HepG2 (cell line): ENCODE results near the gene RFFL. TPM values are rescaled to one million over a fixed set of nuclear protein-coding genes. Genes with fewer than 3 reads are reported as not detected.

Experiments used
- AKAP8 ChIP-seq: sonication (generic); formaldehyde crosslinking; IDR thresholded peaks from 2 replicates; pipeline ENCODE4 v1.5.1; 2020; ENCODE audit warnings: mild to moderate bottlenecking, missing genetic modification reagents
- ATF7 ChIP-seq, 2 experiments: fragments of 450-650 bp in 1 of 2; sonication (generic) in 1 of 2; formaldehyde crosslinking in 1 of 2; IDR thresholded peaks; 2 replicates each; pipeline versions ENCODE4 v1.4.0 to v1.6.1; 2016 to 2020; ENCODE audit warnings: antibody characterized with exemption in 1 of 2, mild to moderate bottlenecking in 1 of 2, missing genetic modification reagents in 1 of 2
- BORCS8-MEF2B ChIP-seq: sonication (generic); formaldehyde crosslinking; IDR thresholded peaks from 2 replicates; pipeline ENCODE4 v1.8.0; 2022; ENCODE audit warnings: mild to moderate bottlenecking, missing genetic modification reagents
- ETV6 ChIP-seq: sonication (generic); formaldehyde crosslinking; conservative IDR thresholded peaks from 2 replicates; pipeline ENCODE4 v1.4.0; 2020; ENCODE audit warnings: missing genetic modification reagents
- GTF3A ChIP-seq: sonication (generic); formaldehyde crosslinking; conservative IDR thresholded peaks from 2 replicates; pipeline ENCODE4 v1.4.0; 2020; ENCODE audit warnings: mild to moderate bottlenecking, missing genetic modification reagents
- HNRNPH1 ChIP-seq: fragments of 200-400 bp; formaldehyde crosslinking; optimal IDR thresholded peaks from 2 replicates; pipeline ENCODE3; 2017; ENCODE audit warnings: mild to moderate bottlenecking, low read depth, low read length
- HOXA9 ChIP-seq: sonication (generic); formaldehyde crosslinking; IDR thresholded peaks from 2 replicates; pipeline ENCODE4 v1.8.1; 2022; ENCODE audit warnings: missing genetic modification reagents, mild to moderate bottlenecking, moderate library complexity, borderline replicate concordance
- NR2F6 ChIP-seq, 2 experiments: IDR thresholded peaks; 2 replicates each; pipeline ENCODE4 v1.6.1; 2016; ENCODE audit warnings: antibody characterized with exemption in 1 of 2, mild to moderate bottlenecking in 1 of 2
- PAF1 ChIP-seq: IDR thresholded peaks from 2 replicates; pipeline ENCODE4 v1.6.1; 2016; ENCODE audit warnings: missing genetic modification reagents, missing compliant biosample characterization
- SP1 ChIP-seq, 2 experiments: fragments of 450-650 bp in 1 of 2; sonication (generic) in 1 of 2; formaldehyde crosslinking in 1 of 2; IDR thresholded peaks; 2 replicates each; pipeline versions ENCODE4 v1.4.0 to v1.6.1; 2016 to 2020; ENCODE audit warnings: missing genetic modification reagents in 1 of 2
- ZFY ChIP-seq: sonication (generic); formaldehyde crosslinking; IDR thresholded peaks from 2 replicates; pipeline ENCODE4 v1.4.0; 2020; ENCODE audit warnings: missing genetic modification reagents
- ZMAT3 ChIP-seq: sonication (generic); formaldehyde crosslinking; conservative IDR thresholded peaks from 2 replicates; pipeline ENCODE4 v1.7.0; 2021; ENCODE audit warnings: missing genetic modification reagents
- ZNF44 ChIP-seq: sonication (generic); formaldehyde crosslinking; IDR thresholded peaks from 2 replicates; pipeline ENCODE4 v1.5.1; 2020; ENCODE audit warnings: mild to moderate bottlenecking, missing genetic modification reagents
- ZNF562 ChIP-seq: sonication (generic); formaldehyde crosslinking; IDR thresholded peaks from 2 replicates; pipeline ENCODE4 v1.8.0; 2022; ENCODE audit warnings: missing genetic modification reagents, borderline replicate concordance
- ZNF670 ChIP-seq: sonication (generic); formaldehyde crosslinking; IDR thresholded peaks from 2 replicates; pipeline ENCODE4 v1.8.0; 2022; ENCODE audit warnings: mild to moderate bottlenecking, missing genetic modification reagents, borderline replicate concordance
- ZZZ3 ChIP-seq: sonication (generic); formaldehyde crosslinking; IDR thresholded peaks from 2 replicates; pipeline ENCODE4 v1.4.0; 2020; ENCODE audit warnings: missing genetic modification reagents, mild to moderate bottlenecking, borderline replicate concordance
- polyA plus RNA-seq, 8 experiments: library from polyadenylated mRNA; depleted of rRNA in 3 of 8; stranded (reverse) in 7 of 8; unstranded in 1 of 8; fragments of >200 nt; fragmentation: Illumina TruSeq in 4 of 8; extraction: Trizol in 4 of 8; gene quantifications; 2 replicates each; pipeline versions ENCODE4 v1.2.1 to v1.2.3, GENCODE V29; 2011 to 2016; ENCODE audit warnings: low read depth in 4 of 8, missing spikeins in 1 of 8, mixed read lengths in 1 of 8; ENCODE audit not compliant: insufficient read depth in 1 of 8
- total RNA-seq, 5 experiments: library from RNA; depleted of rRNA; stranded (reverse); fragments of >200 nt; fragmentation: Illumina TruSeq; extraction: Trizol; gene quantifications; 2 replicates each; pipeline ENCODE4 v1.2.3, GENCODE V29; 2016; ENCODE audit warnings: low read depth in 1 of 5
- TF ChIP-seq, protein P1 (sequence below): sonication (generic); formaldehyde crosslinking; IDR thresholded peaks from 2 replicates; pipeline ENCODE4 v1.4.0; 2020; ENCODE audit warnings: mild to moderate bottlenecking, low read depth, missing genetic modification reagents
- TF ChIP-seq, protein P2 (sequence below): sonication (generic); formaldehyde crosslinking; IDR thresholded peaks from 2 replicates; pipeline ENCODE4 v1.8.0; 2022; ENCODE audit warnings: mild to moderate bottlenecking, missing genetic modification reagents, borderline replicate concordance
- TF ChIP-seq, protein P3 (sequence below): sonication (generic); formaldehyde crosslinking; IDR thresholded peaks from 2 replicates; pipeline ENCODE4 v1.5.0; 2020; ENCODE audit warnings: mild to moderate bottlenecking, missing genetic modification reagents
- TF ChIP-seq, protein P4 (sequence below): sonication (generic); formaldehyde crosslinking; IDR thresholded peaks from 2 replicates; pipeline ENCODE4 v1.4.0; 2020; ENCODE audit warnings: missing genetic modification reagents; ENCODE audit errors: not compliant biosample characterization
- TF ChIP-seq, protein P5 (sequence below): sonication (generic); formaldehyde crosslinking; IDR thresholded peaks from 2 replicates; pipeline ENCODE4 v1.4.0; 2020; ENCODE audit warnings: missing genetic modification reagents

Gene RFFL
- total and polyA plus RNA-seq, 2 of the 13 experiments (the other 11 are each of a cell fraction or from before 2014, with no cell fraction given) = 24.3 to 48.6 TPM

DNA sequence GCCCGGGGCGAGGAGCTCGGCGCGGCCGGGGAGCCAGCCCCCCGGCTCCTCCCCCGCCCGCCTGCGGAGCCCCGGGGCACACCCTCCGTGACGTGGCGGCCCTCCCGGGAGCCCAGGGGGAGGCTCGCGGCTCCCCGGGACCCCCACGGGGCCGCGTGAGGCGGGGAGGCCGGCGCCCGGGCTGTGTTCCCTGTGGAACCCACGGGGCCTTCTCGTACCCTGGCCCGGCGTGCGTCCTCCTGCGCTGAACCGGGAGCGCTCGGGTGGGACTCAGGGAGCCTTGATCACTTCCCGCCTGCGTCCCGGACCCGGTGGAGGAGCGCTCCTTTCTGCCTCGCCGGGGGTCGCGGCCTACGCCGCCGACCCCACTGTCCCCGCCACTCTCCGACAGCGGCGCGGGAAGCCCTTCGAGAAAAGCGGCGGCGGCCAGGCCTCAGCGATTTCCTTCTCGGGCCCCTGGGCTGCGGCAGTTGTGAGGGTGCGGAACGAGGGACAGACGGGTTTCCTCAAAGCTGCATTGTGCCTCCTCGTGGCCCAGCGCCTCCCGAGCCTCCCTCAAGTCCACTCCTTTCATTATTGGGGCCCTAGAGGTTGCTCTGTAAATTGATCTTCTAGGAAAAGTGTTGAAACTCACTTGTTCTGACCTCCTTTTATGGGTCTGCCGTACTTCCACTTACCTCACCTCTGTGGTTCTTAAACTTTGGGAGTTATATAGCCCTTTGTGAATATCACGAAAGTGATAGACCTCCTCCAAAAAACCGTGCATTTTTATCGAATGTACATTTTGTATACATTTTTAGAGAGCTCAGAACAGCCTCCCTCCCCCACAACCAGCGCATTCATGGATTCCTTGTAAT lies 82.6 kb downstream of the RFFL start (continued):
- TF ChIP-seq, protein P1, sequence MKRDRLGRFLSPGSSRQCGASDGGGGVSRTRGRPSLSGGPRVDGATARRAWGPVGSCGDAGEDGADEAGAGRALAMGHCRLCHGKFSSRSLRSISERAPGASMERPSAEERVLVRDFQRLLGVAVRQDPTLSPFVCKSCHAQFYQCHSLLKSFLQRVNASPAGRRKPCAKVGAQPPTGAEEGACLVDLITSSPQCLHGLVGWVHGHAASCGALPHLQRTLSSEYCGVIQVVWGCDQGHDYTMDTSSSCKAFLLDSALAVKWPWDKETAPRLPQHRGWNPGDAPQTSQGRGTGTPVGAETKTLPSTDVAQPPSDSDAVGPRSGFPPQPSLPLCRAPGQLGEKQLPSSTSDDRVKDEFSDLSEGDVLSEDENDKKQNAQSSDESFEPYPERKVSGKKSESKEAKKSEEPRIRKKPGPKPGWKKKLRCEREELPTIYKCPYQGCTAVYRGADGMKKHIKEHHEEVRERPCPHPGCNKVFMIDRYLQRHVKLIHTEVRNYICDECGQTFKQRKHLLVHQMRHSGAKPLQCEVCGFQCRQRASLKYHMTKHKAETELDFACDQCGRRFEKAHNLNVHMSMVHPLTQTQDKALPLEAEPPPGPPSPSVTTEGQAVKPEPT (CRISPR knock-in tag) = no peak
- TF ChIP-seq, protein P2, sequence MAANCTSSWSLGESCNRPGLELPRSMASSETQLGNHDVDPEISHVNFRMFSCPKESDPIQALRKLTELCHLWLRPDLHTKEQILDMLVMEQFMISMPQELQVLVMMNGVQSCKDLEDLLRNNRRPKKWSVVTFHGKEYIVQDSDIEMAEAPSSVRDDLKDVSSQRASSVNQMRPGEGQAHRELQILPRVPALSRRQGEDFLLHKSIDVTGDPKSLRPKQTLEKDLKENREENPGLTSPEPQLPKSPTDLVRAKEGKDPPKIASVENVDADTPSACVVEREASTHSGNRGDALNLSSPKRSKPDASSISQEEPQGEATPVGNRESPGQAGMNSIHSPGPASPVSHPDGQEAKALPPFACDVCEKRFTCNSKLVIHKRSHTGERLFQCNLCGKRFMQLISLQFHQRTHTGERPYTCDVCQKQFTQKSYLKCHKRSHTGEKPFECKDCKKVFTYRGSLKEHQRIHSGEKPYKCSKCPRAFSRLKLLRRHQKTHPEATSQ (CRISPR knock-in tag) = 0 out of 2 replicates have a peak, but pooled peaks have one; percentile 36
- TF ChIP-seq NR2F6 (IDR thresholded peaks at IDR 0.05) (no peak), NR2F6 (CRISPR knock-in tag; IDR thresholded peaks at IDR 0.05) (peak; percentile 7; the same call in 1 of the 2 replicates), ATF7 (IDR thresholded peaks at IDR 0.05) (no peak), ATF7 (CRISPR knock-in tag; IDR thresholded peaks at IDR 0.05) (no peak), ZNF670 (0 out of 2 replicates have a peak, but pooled peaks have one; percentile 9), PAF1 (CRISPR knock-in tag) (no peak), ZNF44 (CRISPR knock-in tag) (no peak), ETV6 (CRISPR knock-in tag) (no peak), HNRNPH1 (no peak), AKAP8 (CRISPR knock-in tag) (no peak), ZZZ3 (no peak), ZMAT3 (CRISPR knock-in tag) (peak; percentile 71; the same call in 1 of the 2 replicates), ZFY (CRISPR knock-in tag) (peak; percentile 90), SP1 (IDR thresholded peaks at IDR 0.05) (no peak), SP1 (CRISPR knock-in tag; IDR thresholded peaks at IDR 0.05) (no peak), BORCS8-MEF2B (CRISPR knock-in tag) (peak; percentile 10; the same call in 1 of the 2 replicates), GTF3A (CRISPR knock-in tag) (no peak), HOXA9 (peak; percentile 63; the same call in 1 of the 2 replicates), ZNF562 (CRISPR knock-in tag) (no peak)
- TF ChIP-seq, protein P3, sequence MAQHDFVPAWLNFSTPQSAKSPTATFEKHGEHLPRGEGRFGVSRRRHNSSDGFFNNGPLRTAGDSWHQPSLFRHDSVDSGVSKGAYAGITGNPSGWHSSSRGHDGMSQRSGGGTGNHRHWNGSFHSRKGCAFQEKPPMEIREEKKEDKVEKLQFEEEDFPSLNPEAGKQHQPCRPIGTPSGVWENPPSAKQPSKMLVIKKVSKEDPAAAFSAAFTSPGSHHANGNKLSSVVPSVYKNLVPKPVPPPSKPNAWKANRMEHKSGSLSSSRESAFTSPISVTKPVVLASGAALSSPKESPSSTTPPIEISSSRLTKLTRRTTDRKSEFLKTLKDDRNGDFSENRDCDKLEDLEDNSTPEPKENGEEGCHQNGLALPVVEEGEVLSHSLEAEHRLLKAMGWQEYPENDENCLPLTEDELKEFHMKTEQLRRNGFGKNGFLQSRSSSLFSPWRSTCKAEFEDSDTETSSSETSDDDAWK (CRISPR knock-in tag) = no peak
- TF ChIP-seq, protein P4, sequence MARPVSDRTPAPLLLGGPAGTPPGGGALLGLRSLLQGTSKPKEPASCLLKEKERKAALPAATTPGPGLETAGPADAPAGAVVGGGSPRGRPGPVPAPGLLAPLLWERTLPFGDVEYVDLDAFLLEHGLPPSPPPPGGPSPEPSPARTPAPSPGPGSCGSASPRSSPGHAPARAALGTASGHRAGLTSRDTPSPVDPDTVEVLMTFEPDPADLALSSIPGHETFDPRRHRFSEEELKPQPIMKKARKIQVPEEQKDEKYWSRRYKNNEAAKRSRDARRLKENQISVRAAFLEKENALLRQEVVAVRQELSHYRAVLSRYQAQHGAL (CRISPR knock-in tag) = no peak
- TF ChIP-seq, protein P5, sequence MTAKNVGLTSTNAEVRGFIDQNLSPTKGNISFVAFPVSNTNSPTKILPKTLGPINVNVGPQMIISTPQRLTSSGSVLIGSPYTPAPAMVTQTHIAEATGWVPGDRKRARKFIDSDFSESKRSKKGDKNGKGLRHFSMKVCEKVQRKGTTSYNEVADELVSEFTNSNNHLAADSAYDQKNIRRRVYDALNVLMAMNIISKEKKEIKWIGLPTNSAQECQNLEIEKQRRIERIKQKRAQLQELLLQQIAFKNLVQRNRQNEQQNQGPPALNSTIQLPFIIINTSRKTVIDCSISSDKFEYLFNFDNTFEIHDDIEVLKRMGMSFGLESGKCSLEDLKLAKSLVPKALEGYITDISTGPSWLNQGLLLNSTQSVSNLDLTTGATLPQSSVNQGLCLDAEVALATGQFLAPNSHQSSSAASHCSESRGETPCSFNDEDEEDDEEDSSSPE (CRISPR knock-in tag) = 0 out of 2 replicates have a peak, but pooled peaks have one; percentile 33
